Central memory CD8-positive, alpha-beta T cell (primary cell): ENCODE data around the gene TNS1.

Source experiments
- ATAC-seq: fragments of 150-1000 bp; cut with Tn5 transposase; replicated peaks from 2 replicates; pipeline ENCODE4 v1.10.0; 2022; ENCODE audit warnings: mild to moderate bottlenecking, moderate FRiP score, moderate number of reproducible peaks; ENCODE audit not compliant: poor library complexity, severe bottlenecking; ENCODE audit errors: extremely low read depth
- DNase-seq, 2 donors: peaks; one replicate each; pipeline ENCODE4 v3.0.0; 2021; ENCODE audit warnings: low spot score in 2 of 2
- H3K27ac Mint-ChIP-seq: one replicate; pipeline ENCODE4 v1.8.0; 2022; ENCODE audit warnings: low read depth, mild to moderate bottlenecking, moderate library complexity, mixed read lengths
- H3K27me3 Mint-ChIP-seq: one replicate; pipeline ENCODE4 v1.8.0; 2022; ENCODE audit warnings: mixed read lengths
- H3K36me3 Mint-ChIP-seq: one replicate; pipeline ENCODE4 v1.8.0; 2022; ENCODE audit warnings: mild to moderate bottlenecking, moderate library complexity, mixed read lengths; ENCODE audit not compliant: insufficient read depth
- H3K4me1 Mint-ChIP-seq: one replicate; pipeline ENCODE4 v1.8.0; 2022; ENCODE audit warnings: mixed read lengths
- H3K4me3 Mint-ChIP-seq: one replicate; pipeline ENCODE4 v1.8.0; 2022; ENCODE audit warnings: mild to moderate bottlenecking, moderate library complexity, mixed read lengths
- H3K9me3 Mint-ChIP-seq: one replicate; pipeline ENCODE4 v1.8.0; 2022; ENCODE audit warnings: mixed read lengths

TNS1 gene

GRCh38 chr2:217826991-217827390 lies 175.8 kb downstream of the TNS1 start:
- Mint-ChIP-seq H3K27me3 (peaks cover 34% of the 10 kb centered on the region), H3K9me3 (no peaks in the 10 kb centered on the region), H3K36me3 (no peaks in the 10 kb centered on the region), H3K4me1 (no peaks in the 10 kb centered on the region), H3K4me3 (no peak overlapping the region), H3K27ac (no peak overlapping the region)
- ATAC-seq: no peak
- DNase-seq: no peak

GRCh38 chr2:217826520-217826919 lies 176.3 kb downstream of the TNS1 start:
- H3K27ac Mint-ChIP-seq: no peak overlapping the region
- H3K4me1 Mint-ChIP-seq: no peaks in the 10 kb centered on the region
- no peak overlapping the region for H3K4me3 Mint-ChIP-seq
- ATAC-seq: no peak
- H3K27me3 Mint-ChIP-seq: peaks cover 36% of the 10 kb centered on the region
- no peaks in the 10 kb centered on the region for H3K36me3 Mint-ChIP-seq
- no peaks in the 10 kb centered on the region for H3K9me3 Mint-ChIP-seq
- DNase-seq: no peak

GRCh38 chr2:217825469-217826235 lies 177.1 kb downstream of the TNS1 start:
- Mint-ChIP-seq H3K27ac (no peak overlapping the region), H3K9me3 (no peaks in the 10 kb centered on the region), H3K27me3 (peaks cover 36% of the 10 kb centered on the region), H3K4me3 (no peak overlapping the region), H3K4me1 (no peaks in the 10 kb centered on the region), H3K36me3 (no peaks in the 10 kb centered on the region)
- DNase-seq (no peak), ATAC-seq (no peak)

GRCh38 chr2:217824223-217824622 lies 178.6 kb downstream of the TNS1 start:
- ATAC-seq: no peak
- no peak overlapping the region for H3K4me3 Mint-ChIP-seq
- DNase-seq: no peak
- no peaks in the 10 kb centered on the region for H3K9me3 Mint-ChIP-seq
- H3K4me1 Mint-ChIP-seq: no peaks in the 10 kb centered on the region
- H3K36me3 Mint-ChIP-seq: no peaks in the 10 kb centered on the region
- H3K27ac Mint-ChIP-seq: no peak overlapping the region
- H3K27me3 Mint-ChIP-seq: peaks cover 36% of the 10 kb centered on the region

- H3K27me3 Mint-ChIP-seq: peaks cover 36% of the 10 kb centered on the region
- no peak for DNase-seq
- H3K27ac Mint-ChIP-seq: no peak overlapping the region
- no peaks in the 10 kb centered on the region for H3K9me3 Mint-ChIP-seq
- no peaks in the 10 kb centered on the region for H3K4me1 Mint-ChIP-seq
- ATAC-seq: no peak
- no peaks in the 10 kb centered on the region for H3K36me3 Mint-ChIP-seq
- no peak overlapping the region for H3K4me3 Mint-ChIP-seq
Measured at GRCh38 chr2:217823626-217824025, 179.2 kb downstream of the TNS1 start.

GRCh38 chr2:217822296-217823252 lies 180.2 kb downstream of the TNS1 start:
- Mint-ChIP-seq H3K4me1 (no peaks in the 10 kb centered on the region), H3K36me3 (no peaks in the 10 kb centered on the region), H3K9me3 (no peaks in the 10 kb centered on the region), H3K27ac (no peak overlapping the region), H3K27me3 (peaks cover 40% of the 10 kb centered on the region), H3K4me3 (no peak overlapping the region)
- ATAC-seq (no peak), DNase-seq (no peak)

- no peaks in the 10 kb centered on the region for H3K9me3 Mint-ChIP-seq
- no peak for DNase-seq
- no peak for ATAC-seq
- peaks cover 38% of the 10 kb centered on the region for H3K27me3 Mint-ChIP-seq
- H3K27ac Mint-ChIP-seq: no peak overlapping the region
- no peaks in the 10 kb centered on the region for H3K4me1 Mint-ChIP-seq
- no peaks in the 10 kb centered on the region for H3K36me3 Mint-ChIP-seq
- no peak overlapping the region for H3K4me3 Mint-ChIP-seq
Measured at GRCh38 chr2:217821536-217822147, 181.2 kb downstream of the TNS1 start.

GRCh38 chr2:217820904-217821303 lies 181.9 kb downstream of the TNS1 start:
- DNase-seq (no peak), ATAC-seq (no peak)
- Mint-ChIP-seq H3K4me3 (no peak overlapping the region), H3K27ac (no peak overlapping the region), H3K4me1 (no peaks in the 10 kb centered on the region), H3K27me3 (peaks cover 32% of the 10 kb centered on the region), H3K36me3 (no peaks in the 10 kb centered on the region), H3K9me3 (no peaks in the 10 kb centered on the region)

- no peak for DNase-seq
- ATAC-seq: peak; percentile 18
- H3K9me3 Mint-ChIP-seq: no peaks in the 10 kb centered on the region
- no peaks in the 10 kb centered on the region for H3K4me1 Mint-ChIP-seq
- H3K36me3 Mint-ChIP-seq: no peaks in the 10 kb centered on the region
- no peak overlapping the region for H3K27ac Mint-ChIP-seq
- peaks cover 32% of the 10 kb centered on the region for H3K27me3 Mint-ChIP-seq
- H3K4me3 Mint-ChIP-seq: no peak overlapping the region
Measured at GRCh38 chr2:217820091-217820819, 182.5 kb downstream of the TNS1 start.

- Mint-ChIP-seq H3K4me1 (no peaks in the 10 kb centered on the region), H3K9me3 (no peaks in the 10 kb centered on the region), H3K27me3 (peaks cover 33% of the 10 kb centered on the region), H3K27ac (no peak overlapping the region), H3K36me3 (no peaks in the 10 kb centered on the region), H3K4me3 (no peak overlapping the region)
- DNase-seq: no peak
- ATAC-seq: no peak
Measured at GRCh38 chr2:217818293-217818850, 184.4 kb downstream of the TNS1 start.

GRCh38 chr2:217817466-217818292 lies 185.1 kb downstream of the TNS1 start:
- Mint-ChIP-seq H3K27me3 (peaks cover 33% of the 10 kb centered on the region), H3K4me1 (no peaks in the 10 kb centered on the region), H3K9me3 (no peaks in the 10 kb centered on the region), H3K27ac (no peak overlapping the region), H3K36me3 (no peaks in the 10 kb centered on the region), H3K4me3 (no peak overlapping the region)
- ATAC-seq (no peak), DNase-seq (no peak)
